Transverse colon (tissue), 4 donors: ENCODE results near the gene FILIP1L.

Experiments used
- CTCF ChIP-seq, 5 experiments: fragments of 200-600 bp in 3 of 5; fragments of 450-650 bp in 2 of 5; sonication (generic) in 3 of 5; IDR thresholded peaks; 1 replicate in 2 of 5; 2 replicates in 3 of 5; pipeline ENCODE4 v1.5.1; 2016 to 2017; ENCODE audit warnings: antibody characterized with exemption in 5 of 5, inconsistent platforms in 3 of 5, mild to moderate bottlenecking in 2 of 5, moderate library complexity in 1 of 5
- EP300 ChIP-seq: sonication (generic); formaldehyde crosslinking; IDR thresholded peaks from one replicate; pipeline ENCODE4 v1.6.1; 2017; ENCODE audit warnings: antibody characterized with exemption, low read depth
- POLR2A ChIP-seq: fragments of 450-650 bp; IDR thresholded peaks from one replicate; pipeline ENCODE4 v1.6.1; 2016; ENCODE audit warnings: antibody characterized with exemption, mild to moderate bottlenecking, moderate library complexity
- POLR2AphosphoS5 ChIP-seq, 3 donors: sonication (generic); formaldehyde crosslinking; IDR thresholded peaks; one replicate each; pipeline ENCODE4 v1.6.1; 2016; ENCODE audit warnings: antibody characterized with exemption in 3 of 3

- TF ChIP-seq POLR2A (no peak), CTCF (IDR thresholded peaks at IDR 0.05) (no peak), POLR2AphosphoS5 (IDR thresholded peaks at IDR 0.05) (no peak), EP300 (no peak)
Observed at GRCh38 chr3:100102757-100103156, 11.5 kb downstream of the FILIP1L start.
